Measurements from ENCODE around the gene KANK2. TPM values are rescaled to one million over a fixed set of nuclear protein-coding genes. Genes with fewer than 3 reads are reported as not detected.

The KANK2 gene
- total RNA-seq, 1 experiment from 2014 or later, result 17.6 TPM

DNA sequence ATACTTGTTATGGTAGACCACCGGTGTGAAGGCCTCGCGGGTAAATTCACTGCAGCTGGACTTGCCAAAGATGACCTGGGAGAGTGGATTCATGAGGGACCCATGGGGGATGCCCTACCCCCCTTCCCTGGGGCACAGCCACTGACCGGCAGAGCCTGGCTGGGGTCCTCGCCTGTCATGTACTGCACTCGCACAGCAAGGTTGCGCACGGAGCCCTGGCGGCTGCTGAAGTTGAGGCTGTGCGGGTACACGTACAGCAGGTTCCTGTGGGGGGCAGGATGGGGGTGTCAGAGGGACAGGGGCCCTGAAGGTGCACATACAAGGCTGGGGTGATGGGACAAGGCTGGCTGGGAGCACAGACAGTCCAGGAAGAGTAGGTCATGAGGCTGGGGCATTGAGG, 40.7 kb upstream of the KANK2 start:
- CTCF ChIA-PET, result no interaction called here
- Histone ChIP-seq H3K4me3 (ENCODE audit: low read depth, low read length) (no peak overlapping the region), H3K4me1 (no peaks in the 10 kb centered on the region), H3K9me3 (no peaks in the 10 kb centered on the region), H3K27me3 (replicated peaks; ENCODE audit: control insufficient read depth, insufficient read depth, low read length) (no peaks in the 10 kb centered on the region), H3K36me3 (ENCODE audit: control insufficient read depth, insufficient read depth, low read length) (peaks cover 4% of the 10 kb centered on the region)
- no TSS peak for BruUV-seq (replicated peaks)
- Mint-ChIP-seq H3K27me3 (ENCODE audit: insufficient read depth, unreplicated experiment) (no peaks in the 10 kb centered on the region), H3K27ac (ENCODE audit: unreplicated experiment) (no peak overlapping the region), H3K9me3 (ENCODE audit: unreplicated experiment) (no peaks in the 10 kb centered on the region), H3K4me1 (ENCODE audit: low read depth, unreplicated experiment) (no peaks in the 10 kb centered on the region), H3K36me3 (ENCODE audit: insufficient read depth, unreplicated experiment) (peaks cover 40% of the 10 kb centered on the region), H3K4me3 (ENCODE audit: unreplicated experiment) (no peak overlapping the region)
- TF ChIP-seq, protein P1, sequence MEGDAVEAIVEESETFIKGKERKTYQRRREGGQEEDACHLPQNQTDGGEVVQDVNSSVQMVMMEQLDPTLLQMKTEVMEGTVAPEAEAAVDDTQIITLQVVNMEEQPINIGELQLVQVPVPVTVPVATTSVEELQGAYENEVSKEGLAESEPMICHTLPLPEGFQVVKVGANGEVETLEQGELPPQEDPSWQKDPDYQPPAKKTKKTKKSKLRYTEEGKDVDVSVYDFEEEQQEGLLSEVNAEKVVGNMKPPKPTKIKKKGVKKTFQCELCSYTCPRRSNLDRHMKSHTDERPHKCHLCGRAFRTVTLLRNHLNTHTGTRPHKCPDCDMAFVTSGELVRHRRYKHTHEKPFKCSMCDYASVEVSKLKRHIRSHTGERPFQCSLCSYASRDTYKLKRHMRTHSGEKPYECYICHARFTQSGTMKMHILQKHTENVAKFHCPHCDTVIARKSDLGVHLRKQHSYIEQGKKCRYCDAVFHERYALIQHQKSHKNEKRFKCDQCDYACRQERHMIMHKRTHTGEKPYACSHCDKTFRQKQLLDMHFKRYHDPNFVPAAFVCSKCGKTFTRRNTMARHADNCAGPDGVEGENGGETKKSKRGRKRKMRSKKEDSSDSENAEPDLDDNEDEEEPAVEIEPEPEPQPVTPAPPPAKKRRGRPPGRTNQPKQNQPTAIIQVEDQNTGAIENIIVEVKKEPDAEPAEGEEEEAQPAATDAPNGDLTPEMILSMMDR (IDR thresholded peaks at IDR 0.05; ENCODE audit: insufficient read depth in 1 of 2, low read depth in 1 of 2, low read length in 1 of 2, severe bottlenecking in 1 of 2, unreplicated experiment in 1 of 2), result no peak
- intact Hi-C loops (cut with micrococcal nuclease; ENCODE audit: unreplicated experiment), result no loop called here
- POLR2A ChIA-PET, result no interaction called here
- DNase-seq, result no peak

DNA sequence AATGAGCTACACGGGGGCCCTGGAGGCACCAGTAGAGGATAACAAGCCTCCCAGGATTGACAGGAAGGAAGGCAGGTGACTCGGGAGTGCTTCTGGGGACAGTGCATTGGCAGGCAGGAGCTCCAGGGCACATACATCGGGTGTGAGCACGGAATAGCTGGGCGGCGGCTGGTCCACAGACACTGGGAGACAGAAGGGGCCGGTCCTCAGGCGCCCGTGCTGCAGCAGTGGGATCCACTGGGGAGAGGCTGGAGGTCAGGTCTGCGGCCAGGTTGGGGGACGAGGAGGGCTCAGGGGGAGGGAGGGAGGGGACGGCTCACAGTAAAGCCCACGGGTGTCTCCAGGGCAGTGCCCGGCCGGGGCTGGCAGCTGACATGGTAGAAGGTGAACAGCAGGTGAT, 40.0 kb upstream of the KANK2 start:
- no peaks in the 10 kb centered on the region for H3K4me1 ChIP-seq
- Mint-ChIP-seq H3K9me3 (ENCODE audit: unreplicated experiment) (no peaks in the 10 kb centered on the region), H3K4me3 (ENCODE audit: unreplicated experiment) (no peak overlapping the region), H3K27ac (ENCODE audit: unreplicated experiment) (no peak overlapping the region), H3K4me1 (ENCODE audit: low read depth, unreplicated experiment) (no peaks in the 10 kb centered on the region), H3K36me3 (ENCODE audit: insufficient read depth, unreplicated experiment) (peaks cover 33% of the 10 kb centered on the region), H3K27me3 (ENCODE audit: insufficient read depth, unreplicated experiment) (no peaks in the 10 kb centered on the region)
- H3K27me3 ChIP-seq (replicated peaks; ENCODE audit: control insufficient read depth, insufficient read depth, low read length), result no peaks in the 10 kb centered on the region
- H3K9me3 ChIP-seq, result no peaks in the 10 kb centered on the region
- intact Hi-C loops (cut with micrococcal nuclease; ENCODE audit: unreplicated experiment), result no loop called here
- TF ChIP-seq, protein P1 (IDR thresholded peaks at IDR 0.05; ENCODE audit: insufficient read depth in 1 of 2, low read depth in 1 of 2, low read length in 1 of 2, severe bottlenecking in 1 of 2, unreplicated experiment in 1 of 2), result no peak
- CTCF ChIA-PET, result interaction anchor here (0.5 kb wide), 1 partner anchor 312 kb away, joined by 4 read pairs; no protein-coding TSS in a partner anchor
- no peak overlapping the region for H3K4me3 ChIP-seq (ENCODE audit: low read depth, low read length)
- POLR2A ChIA-PET, result no interaction called here
- no TSS peak for BruUV-seq (replicated peaks)
- no peak for DNase-seq
- H3K36me3 ChIP-seq (ENCODE audit: control insufficient read depth, insufficient read depth, low read length), result peaks cover 4% of the 10 kb centered on the region; the same call in 1 of the 2 replicates

DNA sequence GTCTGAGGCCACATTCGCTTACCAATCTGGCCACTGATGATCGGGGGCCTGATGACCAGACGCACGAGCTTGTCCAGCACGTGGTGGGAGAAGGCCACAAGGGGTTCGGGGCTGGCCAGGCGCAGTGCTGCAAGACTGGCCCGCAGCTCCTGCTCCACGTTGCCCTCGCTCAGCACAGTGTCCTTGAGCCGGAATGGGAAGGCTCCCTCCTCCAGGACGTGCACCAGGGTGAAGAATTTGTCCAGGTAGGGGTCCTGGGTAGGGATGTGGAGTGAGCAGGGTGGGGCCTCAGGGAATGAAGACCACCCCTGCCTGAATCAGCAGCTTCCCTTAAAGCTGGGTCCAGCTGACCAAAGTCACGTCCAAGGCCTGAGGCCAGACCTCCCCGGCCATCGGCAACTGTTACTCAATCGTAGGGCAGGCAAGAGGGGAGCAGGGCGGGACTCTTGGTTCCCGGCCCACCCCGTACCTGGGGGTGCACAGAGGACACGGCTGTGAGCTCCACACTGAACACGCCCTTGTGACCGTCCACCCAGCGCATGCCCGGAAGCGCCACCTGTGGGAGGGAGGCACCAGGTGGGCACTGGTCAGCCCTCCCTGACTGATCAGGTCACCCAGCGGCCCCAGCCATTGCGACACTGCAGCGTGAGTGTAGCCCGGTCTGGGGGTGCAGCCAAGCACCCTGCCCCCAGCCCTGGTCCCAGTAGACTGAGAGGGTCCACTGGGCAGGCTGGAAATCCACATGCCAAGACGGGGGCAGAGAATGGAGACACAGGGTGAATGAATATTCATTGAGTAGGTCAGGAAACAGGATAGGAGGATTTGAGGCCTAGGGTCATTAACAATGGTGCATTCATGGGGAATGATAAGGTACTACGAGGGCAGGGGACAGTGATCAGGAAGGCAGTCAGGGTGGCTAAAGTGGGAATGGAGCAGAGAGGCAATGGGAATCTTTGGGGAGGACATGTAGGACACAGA, 39.3 kb upstream of the KANK2 start:
- TF ChIP-seq, protein P1 (IDR thresholded peaks at IDR 0.05; ENCODE audit: insufficient read depth in 1 of 2, low read depth in 1 of 2, low read length in 1 of 2, severe bottlenecking in 1 of 2, unreplicated experiment in 1 of 2), result no peak
- H3K9me3 ChIP-seq, result no peaks in the 10 kb centered on the region
- H3K4me1 Mint-ChIP-seq (ENCODE audit: low read depth, unreplicated experiment), result no peaks in the 10 kb centered on the region
- no peaks in the 10 kb centered on the region for H3K27me3 ChIP-seq (replicated peaks; ENCODE audit: control insufficient read depth, insufficient read depth, low read length)
- H3K27ac Mint-ChIP-seq (ENCODE audit: unreplicated experiment), result no peak overlapping the region
- no peaks in the 10 kb centered on the region for H3K27me3 Mint-ChIP-seq (ENCODE audit: insufficient read depth, unreplicated experiment)
- no TSS peak for BruUV-seq (replicated peaks)
- no peak for DNase-seq
- POLR2A ChIA-PET, result interaction anchor here (0.5 kb wide), 1 partner anchor 138 kb away, joined by 6 read pairs; the partner anchor contains the start of gene SWSAP1
- H3K36me3 ChIP-seq (ENCODE audit: control insufficient read depth, insufficient read depth, low read length), result peaks cover 3% of the 10 kb centered on the region
- no peak overlapping the region for H3K4me3 Mint-ChIP-seq (ENCODE audit: unreplicated experiment)
- intact Hi-C loops (cut with micrococcal nuclease; ENCODE audit: unreplicated experiment), result no loop called here
- no peak overlapping the region for H3K4me3 ChIP-seq (ENCODE audit: low read depth, low read length)
- H3K36me3 Mint-ChIP-seq (ENCODE audit: insufficient read depth, unreplicated experiment), result peaks cover 28% of the 10 kb centered on the region
- CTCF ChIA-PET, result no interaction called here
- H3K4me1 ChIP-seq, result no peaks in the 10 kb centered on the region
- H3K9me3 Mint-ChIP-seq (ENCODE audit: unreplicated experiment), result no peaks in the 10 kb centered on the region
